Activated naive CD4-positive, alpha-beta T cell treated with anti-CD3 and anti-CD28 coated beads, Interleukin-2, amount 50 U/mL, for 72 hours (primary cell): Measurements from ENCODE around the gene PRKN. TPM values are rescaled to one million over a fixed set of nuclear protein-coding genes. Genes with fewer than 3 reads are reported as not detected.
A peak's percentile ranks its signal among the peaks of the same experiment; 100 is the strongest.

Experiments used
- ATAC-seq, 2 donors: fragments of 150-1000 bp; cut with Tn5 transposase; 2 replicates each; pipeline ENCODE4 v1.10.0; 2021; ENCODE audit warnings: mild to moderate bottlenecking in 2 of 2, moderate library complexity in 2 of 2
- DNase-seq, 2 donors: peaks; one replicate each; pipeline ENCODE4 v3.0.0; 2021 to 2022; ENCODE audit warnings: low spot score in 2 of 2
- H3K27ac Mint-ChIP-seq, 2 donors: one replicate each; pipeline ENCODE4 v1.8.0; 2022; ENCODE audit warnings: mild to moderate bottlenecking in 2 of 2, mixed read lengths in 2 of 2
- H3K36me3 Mint-ChIP-seq, 2 donors: one replicate each; pipeline ENCODE4 v1.8.0; 2022; ENCODE audit warnings: mixed read lengths in 2 of 2
- H3K9me3 Mint-ChIP-seq, 2 donors: one replicate each; pipeline ENCODE4 v1.8.0; 2022; ENCODE audit warnings: mixed read lengths in 2 of 2
- total RNA-seq, 2 donors: library from RNA; stranded (reverse); gene quantifications; one replicate each; pipeline ENCODE4 v1.2.3, GENCODE V29; 2022

Gene PRKN
- total RNA-seq, 2 donors from 2014 or later = 0.57 to 4.1 TPM

DNA sequence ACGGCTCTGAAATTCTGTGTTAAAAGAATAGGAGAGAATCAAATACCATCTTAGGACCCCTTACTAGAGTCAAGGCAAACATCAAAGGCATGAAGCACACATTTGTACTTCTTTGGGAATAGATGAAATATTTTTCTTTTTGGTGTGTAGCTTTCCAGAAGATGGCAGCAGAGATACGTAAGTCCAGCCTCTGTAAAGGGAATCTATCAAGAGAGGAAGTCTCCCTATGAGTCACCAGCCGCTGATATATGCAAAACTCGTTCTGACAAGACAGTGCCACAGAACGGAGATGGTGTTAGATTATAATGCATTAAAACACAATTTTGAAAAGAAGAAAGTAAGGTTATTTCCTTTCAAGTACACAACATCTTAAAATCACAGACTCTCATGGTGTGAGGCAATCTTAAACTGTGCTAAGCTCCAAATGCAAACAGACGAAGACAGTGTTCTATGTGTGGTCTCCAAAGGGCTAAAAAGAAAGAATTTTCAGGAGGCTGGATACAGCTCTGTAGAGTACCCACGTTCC lies 1333.7 kb downstream of the PRKN start:
- ATAC-seq (peak; percentile 99), DNase-seq (peak in 1 of 2 donors; percentile 42)
- Mint-ChIP-seq H3K36me3 (no peaks in the 10 kb centered on the region), H3K27ac (no peak overlapping the region), H3K9me3 (no peaks in the 10 kb centered on the region)

DNA sequence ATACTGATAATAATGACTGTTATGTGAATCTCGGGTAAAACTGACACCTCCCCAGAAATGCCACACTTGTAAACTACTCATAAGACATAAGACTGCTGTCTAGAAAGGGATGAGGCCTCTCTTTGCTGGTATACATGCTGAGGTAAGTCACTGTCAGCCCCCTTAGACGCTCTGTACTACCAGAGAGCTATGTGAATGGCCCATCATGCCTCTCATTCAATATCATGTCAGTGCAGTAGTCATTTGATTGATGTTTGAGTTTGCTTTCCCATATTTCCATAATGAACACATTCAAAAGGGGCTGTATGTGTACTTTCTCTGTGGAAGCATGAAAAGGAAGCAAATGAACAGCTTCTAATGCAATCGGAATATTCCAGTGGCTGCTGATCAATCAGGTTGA lies 1334.3 kb downstream of the PRKN start:
- Mint-ChIP-seq H3K9me3 (no peaks in the 10 kb centered on the region), H3K27ac (no peak overlapping the region), H3K36me3 (no peaks in the 10 kb centered on the region)
- DNase-seq = no peak
- ATAC-seq = no peak

DNA sequence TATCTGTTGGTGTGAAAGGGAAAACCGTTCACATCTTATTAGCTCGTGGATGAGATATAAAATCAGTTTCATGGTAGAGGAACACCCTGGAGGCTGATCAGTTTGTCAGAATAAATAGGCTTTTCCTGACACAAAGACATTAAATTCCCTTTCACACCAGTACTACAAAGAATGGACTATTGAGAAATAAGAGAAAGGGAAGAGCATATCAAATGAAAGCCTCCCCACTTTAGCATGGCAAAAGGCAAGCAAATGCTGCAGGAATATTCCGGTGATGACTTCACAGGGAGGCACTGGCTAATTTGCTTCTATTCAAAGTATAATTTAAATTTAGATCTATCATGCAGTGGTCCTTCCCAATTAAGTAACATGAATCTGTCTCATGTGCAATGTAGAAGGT lies 1337.8 kb downstream of the PRKN start:
- no peak overlapping the region for H3K27ac Mint-ChIP-seq
- H3K36me3 Mint-ChIP-seq = no peaks in the 10 kb centered on the region

DNA sequence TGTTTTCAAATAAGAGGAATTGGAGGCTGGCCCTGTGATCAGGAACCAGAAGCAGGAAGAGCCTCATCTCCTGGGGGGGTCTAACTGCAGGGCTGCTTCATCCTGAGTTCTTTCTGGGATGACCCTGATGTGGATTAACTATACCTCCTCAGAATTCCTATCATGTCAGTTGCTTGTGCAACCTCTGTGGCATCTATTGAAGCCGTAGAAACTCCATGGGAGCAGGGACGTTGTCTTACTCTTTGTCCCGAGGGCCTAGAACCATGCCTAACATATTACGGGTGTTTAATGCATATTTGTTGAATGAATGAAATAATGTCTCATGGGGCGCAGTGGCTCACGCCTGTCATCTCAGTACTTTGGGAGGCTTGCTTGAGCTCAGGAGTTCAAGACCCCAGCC lies 1343.6 kb downstream of the PRKN start:
- H3K9me3 Mint-ChIP-seq = peaks cover 4 to 7% of the 10 kb centered on the region in 2 donors
- H3K36me3 Mint-ChIP-seq = no peaks in the 10 kb centered on the region
- no peak overlapping the region for H3K27ac Mint-ChIP-seq
- no peak for DNase-seq
- ATAC-seq = no peak

More for the DNA sequence above, 1337.8 kb downstream of the PRKN start:
- peaks cover 4 to 7% of the 10 kb centered on the region in 2 donors for H3K9me3 Mint-ChIP-seq
- no peak for ATAC-seq
- DNase-seq = no peak

DNA sequence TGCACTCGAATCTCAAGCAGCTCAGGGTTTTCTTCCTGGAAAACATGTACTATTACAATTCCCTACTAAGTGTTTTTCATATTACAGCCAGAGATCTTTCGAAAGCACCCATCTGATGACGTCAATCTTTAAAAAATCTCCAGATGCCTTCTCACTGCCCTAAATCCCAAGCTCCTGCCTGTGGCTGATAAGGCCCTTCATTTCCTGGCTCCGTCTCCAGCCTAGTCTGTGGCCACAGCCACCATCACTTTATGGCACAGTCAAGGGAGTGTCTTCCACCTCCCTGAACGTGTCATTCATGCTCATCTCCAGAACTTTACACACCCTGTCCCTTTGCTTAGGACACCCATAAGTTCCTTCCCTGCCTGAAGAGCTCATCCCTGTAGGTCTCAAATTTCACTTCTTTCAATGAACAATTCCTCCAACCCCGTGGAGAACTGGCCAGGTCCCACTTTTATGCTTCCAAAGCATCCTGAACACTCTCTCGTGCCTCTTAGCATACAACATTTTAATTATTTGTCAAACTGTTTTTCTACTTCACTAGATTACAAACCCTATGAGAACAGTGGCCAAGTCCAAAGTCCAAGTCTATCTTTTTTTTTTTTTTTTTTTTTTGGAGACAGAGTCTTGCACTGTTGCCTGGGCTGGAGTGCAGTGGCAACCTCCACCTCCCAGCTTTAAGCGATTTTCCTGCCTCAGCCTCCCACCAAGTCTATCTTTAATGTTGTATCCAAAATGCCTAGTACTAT lies 1347.6 kb downstream of the PRKN start:
- H3K9me3 Mint-ChIP-seq = no peaks in the 10 kb centered on the region
- no peaks in the 10 kb centered on the region for H3K36me3 Mint-ChIP-seq
- DNase-seq (no peak), ATAC-seq (no peak)
- no peak overlapping the region for H3K27ac Mint-ChIP-seq

DNA sequence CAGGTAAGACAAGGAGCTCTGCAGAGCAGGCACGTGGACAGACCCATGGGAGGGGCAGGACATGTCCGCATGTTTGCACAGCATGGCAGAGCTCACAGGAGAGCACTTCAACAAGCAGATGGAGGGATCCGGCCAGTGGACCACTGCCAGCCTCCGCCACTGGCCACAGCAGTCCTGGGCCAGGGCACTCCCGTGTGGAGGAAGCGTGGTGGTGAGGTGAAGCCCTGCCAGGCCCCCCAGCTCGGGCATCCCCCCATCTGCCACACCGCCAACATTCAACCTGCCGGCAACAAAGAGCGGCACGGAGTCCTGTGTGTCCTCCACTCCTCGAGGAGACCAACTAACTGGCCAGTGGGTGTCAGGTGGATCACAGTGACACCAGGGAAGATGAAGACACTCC lies 1349.5 kb downstream of the PRKN start:
- ATAC-seq (no peak), DNase-seq (no peak)
- H3K9me3 Mint-ChIP-seq = no peaks in the 10 kb centered on the region
- no peak overlapping the region for H3K27ac Mint-ChIP-seq
- no peaks in the 10 kb centered on the region for H3K36me3 Mint-ChIP-seq

DNA sequence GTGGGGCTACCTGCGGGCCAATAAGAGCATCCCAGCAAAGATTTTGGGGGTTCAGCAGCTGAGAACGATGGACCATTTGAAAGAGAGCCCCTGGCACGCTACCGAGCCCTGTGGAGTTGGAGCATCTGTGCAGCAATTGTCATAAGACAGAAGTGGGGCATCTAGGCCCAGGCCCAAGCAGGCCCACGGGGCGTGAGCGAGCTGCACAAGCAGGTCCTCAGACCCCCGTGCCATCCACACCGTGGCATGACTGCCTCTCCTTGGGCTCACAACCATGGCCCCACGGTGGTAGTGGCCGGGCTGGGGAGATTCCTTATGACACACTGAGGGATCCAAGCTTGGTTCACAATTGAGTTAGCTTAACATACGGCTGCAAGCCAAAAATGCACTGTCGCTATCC lies 1350.5 kb downstream of the PRKN start:
- Mint-ChIP-seq H3K27ac (no peak overlapping the region), H3K9me3 (no peaks in the 10 kb centered on the region), H3K36me3 (no peaks in the 10 kb centered on the region)
- ATAC-seq (no peak), DNase-seq (no peak)

DNA sequence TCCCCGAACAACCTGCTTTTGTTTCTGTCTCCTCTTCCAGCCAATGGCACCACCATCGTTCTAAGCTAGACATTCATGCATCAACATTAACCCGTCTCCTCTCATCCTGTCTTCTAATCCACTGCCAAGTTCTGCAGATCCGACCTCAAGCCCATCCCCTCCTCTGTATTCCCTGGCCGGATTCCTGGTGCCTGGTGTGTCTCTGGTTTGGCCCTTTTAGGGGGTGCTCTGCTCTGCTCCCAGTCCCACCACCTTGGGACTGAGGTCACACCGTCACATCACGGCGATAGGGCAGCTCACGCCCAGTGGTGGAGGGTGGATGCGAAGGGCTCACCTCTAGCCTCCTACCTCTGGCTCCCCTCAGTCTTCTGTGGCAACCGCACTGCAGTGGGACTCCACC lies 1351.2 kb downstream of the PRKN start:
- no peak for ATAC-seq
- H3K27ac Mint-ChIP-seq = no peak overlapping the region
- no peaks in the 10 kb centered on the region for H3K36me3 Mint-ChIP-seq
- no peak for DNase-seq
- H3K9me3 Mint-ChIP-seq = no peaks in the 10 kb centered on the region

DNA sequence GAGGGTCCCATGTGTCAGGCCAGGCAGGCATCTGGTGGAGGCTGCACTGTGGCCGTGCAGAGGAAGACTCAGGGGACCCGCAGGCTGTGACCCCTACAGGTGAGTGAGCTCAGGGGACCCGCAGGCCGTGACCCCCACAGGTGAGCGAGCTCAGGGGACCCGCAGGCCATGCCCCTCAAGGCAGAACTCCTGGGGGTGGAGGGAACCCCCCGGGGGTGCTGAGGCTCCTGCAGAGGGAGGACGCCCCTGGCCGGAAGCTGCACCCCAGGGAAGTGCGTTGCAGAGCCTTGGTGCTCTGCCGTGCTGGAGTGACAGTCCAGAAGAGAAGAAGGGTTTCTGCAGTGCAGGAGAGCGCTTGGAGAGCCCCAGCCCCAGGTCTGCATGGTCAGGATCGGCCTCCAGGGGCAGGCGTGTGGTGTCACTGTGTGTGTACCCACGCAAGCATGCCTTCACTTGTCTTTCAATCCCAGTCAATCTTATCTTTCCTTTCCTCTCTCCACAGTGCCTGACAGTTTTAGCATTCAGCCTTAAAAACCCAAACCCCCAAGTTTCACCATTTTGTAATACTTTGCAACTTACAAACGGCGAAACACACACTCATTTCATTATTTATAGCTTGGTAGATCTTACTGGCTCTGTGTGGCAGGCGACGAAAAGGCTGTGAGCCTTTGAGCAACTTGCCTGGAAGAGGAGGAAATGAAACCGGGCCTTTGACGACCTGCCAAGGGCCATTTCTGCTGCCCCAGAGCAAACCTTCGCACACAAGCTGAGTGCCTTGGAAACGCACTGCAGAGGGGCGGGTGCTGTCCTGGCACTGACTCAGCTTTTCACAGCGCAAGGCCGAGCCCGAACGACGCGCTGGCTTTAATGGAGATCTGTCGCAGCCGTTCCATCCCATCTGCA lies 1352.3 kb downstream of the PRKN start:
- no peak for ATAC-seq
- no peaks in the 10 kb centered on the region for H3K36me3 Mint-ChIP-seq
- H3K9me3 Mint-ChIP-seq = no peaks in the 10 kb centered on the region
- no peak overlapping the region for H3K27ac Mint-ChIP-seq
- DNase-seq = no peak

DNA sequence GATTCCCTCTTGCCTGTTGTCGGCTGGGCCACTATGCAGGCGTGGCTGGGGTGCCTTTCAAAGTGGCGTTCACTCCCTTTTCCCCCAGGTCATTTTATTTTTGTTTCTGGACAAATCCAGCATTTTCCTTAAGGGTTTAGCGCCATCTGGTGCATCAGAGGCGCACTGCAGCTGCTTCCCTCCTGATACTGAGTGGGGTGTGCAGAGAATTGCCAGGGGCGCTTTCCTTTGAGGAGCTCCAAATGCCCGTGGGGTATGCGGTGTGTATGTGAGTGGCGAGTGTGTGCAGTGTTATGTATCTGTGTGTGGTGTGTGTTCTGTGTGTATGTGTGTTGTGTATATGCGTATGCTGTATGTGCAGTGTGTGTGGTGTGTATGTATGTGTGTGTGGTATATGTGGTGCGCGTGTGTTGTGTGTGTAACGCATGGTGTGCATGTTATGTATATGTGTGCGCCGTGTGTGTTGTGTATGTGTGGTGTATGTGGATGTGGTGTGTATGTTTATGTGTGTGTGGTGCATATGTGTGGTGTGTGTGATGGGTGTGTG lies 1353.6 kb downstream of the PRKN start:
- Mint-ChIP-seq H3K36me3 (no peaks in the 10 kb centered on the region), H3K9me3 (no peaks in the 10 kb centered on the region), H3K27ac (no peak overlapping the region)
- DNase-seq (peak in 1 of 2 donors; percentile 77), ATAC-seq (peak; percentile 42 to 59)

DNA sequence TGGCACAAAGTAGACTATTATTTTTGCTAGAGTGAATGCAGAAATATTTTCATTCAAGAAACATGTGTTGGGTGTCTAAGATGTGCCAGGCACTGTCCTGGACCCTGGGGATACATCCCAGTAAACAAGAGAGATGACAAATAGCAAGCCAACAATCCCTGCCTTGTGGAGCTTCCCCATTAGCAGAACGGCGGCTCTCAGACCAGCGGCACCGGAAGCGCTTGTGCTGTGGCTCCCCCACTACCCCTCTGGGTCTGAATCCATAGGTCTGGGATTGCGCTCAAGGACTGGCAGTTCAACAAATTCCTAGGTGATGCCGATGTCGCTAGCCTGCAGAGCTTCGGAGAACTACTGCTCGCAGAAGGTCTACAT lies 1355.2 kb downstream of the PRKN start:
- H3K27ac Mint-ChIP-seq = no peak overlapping the region
- DNase-seq = no peak

DNA sequence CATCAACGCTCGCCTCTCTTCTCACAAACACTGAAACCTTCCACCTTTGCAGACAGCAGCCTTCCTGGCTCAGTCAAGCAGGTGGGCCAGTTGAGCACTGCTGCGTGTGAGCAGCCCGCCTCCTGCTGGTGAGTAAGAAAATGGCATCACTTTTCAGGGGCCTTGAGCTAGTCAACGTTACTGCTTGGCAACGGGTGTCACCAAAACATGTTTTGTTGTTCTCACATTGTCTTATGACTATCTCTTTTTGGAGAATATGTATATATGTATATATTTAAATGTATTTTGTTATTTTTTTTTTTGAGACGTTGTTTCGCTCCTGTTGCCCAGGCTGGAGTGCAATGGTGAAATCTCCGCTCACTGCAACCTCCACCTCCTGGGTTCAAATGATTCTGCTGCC lies 1356.7 kb downstream of the PRKN start:
- ATAC-seq (peak; percentile 83 to 91), DNase-seq (peak; percentile 61 to 64)
- no peaks in the 10 kb centered on the region for H3K36me3 Mint-ChIP-seq
- H3K9me3 Mint-ChIP-seq = no peaks in the 10 kb centered on the region
- H3K27ac Mint-ChIP-seq = no peak overlapping the region

More for the DNA sequence above, 1355.2 kb downstream of the PRKN start:
- no peaks in the 10 kb centered on the region for H3K9me3 Mint-ChIP-seq
- no peak for ATAC-seq
- no peaks in the 10 kb centered on the region for H3K36me3 Mint-ChIP-seq

DNA sequence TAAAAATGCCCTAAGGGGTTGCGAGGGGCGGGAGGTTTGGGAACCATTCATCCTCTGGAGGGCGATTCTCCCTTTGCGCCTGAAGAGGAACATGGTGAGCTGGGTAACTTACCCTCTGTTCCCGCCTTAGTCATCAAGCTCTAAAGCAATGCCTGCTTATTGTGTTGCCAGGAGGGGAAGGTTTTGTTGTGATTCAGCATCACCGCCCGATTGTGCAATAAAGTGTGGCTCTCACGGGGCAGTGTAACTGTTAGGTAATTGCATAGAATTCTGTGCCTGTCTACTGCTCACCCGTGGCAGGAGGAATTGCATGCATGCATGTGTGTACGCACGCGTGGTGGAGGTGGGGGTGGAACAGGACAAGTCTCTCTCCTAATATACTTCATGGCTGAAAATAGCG lies 1358.2 kb downstream of the PRKN start:
- no peak for DNase-seq
- no peaks in the 10 kb centered on the region for H3K9me3 Mint-ChIP-seq
- H3K27ac Mint-ChIP-seq = no peak overlapping the region
- H3K36me3 Mint-ChIP-seq = no peaks in the 10 kb centered on the region
- no peak for ATAC-seq

DNA sequence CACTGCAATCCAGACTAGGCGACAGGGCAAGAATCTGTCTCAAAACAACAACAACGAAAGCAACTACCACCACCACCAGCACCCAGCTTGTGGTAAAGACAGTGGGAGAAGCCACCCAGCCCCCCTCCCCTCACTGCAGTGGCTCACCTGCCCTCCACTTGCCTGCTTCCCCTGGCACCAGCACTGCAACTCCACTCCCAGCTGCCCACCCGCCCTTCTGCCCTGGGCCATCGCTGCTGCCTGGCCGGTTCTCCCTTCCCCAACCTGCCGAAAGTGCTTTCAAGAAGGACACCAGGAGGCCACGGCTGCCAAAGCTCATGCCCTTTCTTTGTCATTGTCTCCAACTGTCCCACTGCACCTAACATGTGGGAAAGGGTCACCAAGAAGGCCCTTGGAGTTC lies 1359.1 kb downstream of the PRKN start:
- peaks cover under 1 to 1% of the 10 kb centered on the region in 2 donors for H3K9me3 Mint-ChIP-seq
- DNase-seq (no peak), ATAC-seq (no peak)
- H3K27ac Mint-ChIP-seq = no peak overlapping the region
- peaks cover 1 to 2% of the 10 kb centered on the region in 2 donors for H3K36me3 Mint-ChIP-seq

DNA sequence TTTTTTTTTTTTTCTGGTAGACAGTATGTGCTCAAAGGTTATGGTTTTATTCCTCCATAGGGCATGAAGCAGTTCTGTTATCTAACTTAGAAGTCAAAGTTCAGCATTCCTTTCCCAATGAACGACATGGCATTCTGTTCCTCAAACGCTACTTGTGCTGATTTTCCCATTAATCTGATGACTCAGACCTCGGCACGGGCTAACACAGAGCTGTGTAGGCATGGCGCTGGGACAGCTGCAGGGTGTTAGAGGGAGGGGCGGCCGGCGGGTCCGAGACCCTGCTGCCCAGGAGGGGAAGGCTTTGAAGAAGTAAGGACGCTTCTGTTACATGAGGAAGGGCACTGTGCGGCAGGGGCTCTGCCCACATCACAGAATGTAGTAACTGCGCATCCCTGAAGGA lies 1360.1 kb downstream of the PRKN start:
- Mint-ChIP-seq H3K36me3 (peaks cover 7% of the 10 kb centered on the region in 2 donors), H3K27ac (no peak overlapping the region), H3K9me3 (peaks cover 5 to 6% of the 10 kb centered on the region in 2 donors)
- ATAC-seq (no peak), DNase-seq (no peak)

DNA sequence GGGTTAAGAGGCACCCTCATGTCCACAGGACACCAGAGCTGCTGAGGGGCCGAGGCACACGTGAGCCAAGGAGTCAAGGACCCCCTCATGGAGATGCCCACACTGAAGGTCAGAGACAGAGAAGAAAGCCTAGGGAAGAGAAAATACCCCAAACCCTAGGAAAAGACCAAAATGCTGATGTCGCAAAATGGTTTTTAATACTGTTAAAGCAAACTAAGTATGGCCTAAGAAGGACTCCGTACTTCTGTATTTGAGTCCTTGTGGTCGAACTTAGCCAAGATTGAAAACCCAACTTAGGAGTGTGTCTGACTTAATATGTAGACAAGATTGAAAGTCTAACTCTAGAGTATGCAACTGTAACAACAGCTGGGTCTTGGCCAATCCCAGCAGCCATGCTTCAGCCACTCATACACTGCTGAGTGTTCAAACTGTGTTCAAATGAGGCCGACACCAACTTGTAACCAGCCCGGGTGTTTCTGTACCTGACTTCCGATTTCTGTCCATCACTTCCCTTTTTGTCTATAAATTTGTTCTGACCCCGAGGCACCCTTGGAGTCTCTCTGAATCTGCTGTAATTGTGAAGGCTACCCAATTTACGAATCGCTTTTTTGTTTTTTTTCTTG lies 1361.2 kb downstream of the PRKN start:
- Mint-ChIP-seq H3K27ac (no peak overlapping the region), H3K36me3 (peaks cover 7 to 10% of the 10 kb centered on the region in 2 donors), H3K9me3 (peaks cover 5 to 6% of the 10 kb centered on the region in 2 donors)
- ATAC-seq (no peak), DNase-seq (no peak)

DNA sequence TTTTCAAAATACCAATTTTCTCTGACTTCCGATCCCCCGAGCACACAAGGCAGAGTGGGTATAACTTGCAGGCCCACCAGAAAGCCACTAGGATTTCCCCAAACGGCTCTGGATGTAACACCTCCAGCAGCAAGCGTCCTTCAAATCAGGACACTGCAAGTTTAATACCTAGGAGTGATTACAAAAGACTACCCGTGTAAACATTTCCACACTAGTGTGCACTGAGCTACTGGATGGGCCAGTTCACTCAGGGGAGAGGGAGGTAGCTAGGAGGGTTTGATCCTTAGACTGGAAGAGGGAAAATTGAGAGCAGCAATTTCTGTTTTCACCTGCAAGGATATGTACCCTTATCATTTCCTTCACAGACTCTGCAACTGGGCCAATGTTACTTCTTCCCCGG lies 1361.9 kb downstream of the PRKN start:
- Mint-ChIP-seq H3K27ac (no peak overlapping the region), H3K36me3 (peaks cover 7 to 10% of the 10 kb centered on the region in 2 donors)
- ATAC-seq = no peak

More for the DNA sequence above, 1361.9 kb downstream of the PRKN start:
- H3K9me3 Mint-ChIP-seq = peaks cover 5 to 6% of the 10 kb centered on the region in 2 donors
- no peak for DNase-seq
